Right lobe of liver (tissue), 6 donors: Measurements from ENCODE around the gene CHST2. TPM values are rescaled to one million over a fixed set of nuclear protein-coding genes. Genes with fewer than 3 reads are reported as not detected.

ENCODE experiments used
- ATAC-seq, 4 donors: fragments of 200-7000 bp; cut with Tn5 transposase; one replicate each; pipeline ENCODE4 v1.9.1; 2020; ENCODE audit warnings: mild to moderate bottlenecking in 4 of 4, moderate library complexity in 4 of 4
- DNase-seq, 3 donors: peaks; one replicate each; pipeline ENCODE4 v3.0.0-alpha.2; 2020
- H3K27ac ChIP-seq, 3 donors: fragments of 200-600 bp; one replicate each; pipeline ENCODE4 v1.8.0; 2022
- H3K27me3 ChIP-seq, 2 donors: fragments of 200-600 bp; one replicate each; pipeline ENCODE4 v1.8.0; 2022
- H3K36me3 ChIP-seq, 4 donors: fragments of 200-600 bp; sonication (generic) in 1 of 4; one replicate each; pipeline versions ENCODE4 v1.5.1 to v1.8.0; 2017 to 2022; ENCODE audit warnings: control low read depth in 1 of 4
- H3K4me1 ChIP-seq, 4 donors: fragments of 200-600 bp; sonication (generic) in 1 of 4; one replicate each; pipeline versions ENCODE4 v1.5.1 to v1.8.0; 2017 to 2022; ENCODE audit warnings: control low read depth in 1 of 4
- H3K4me3 ChIP-seq, 3 donors: fragments of 200-600 bp; one replicate each; pipeline ENCODE4 v1.8.0; 2022
- H3K9me3 ChIP-seq, 4 donors: fragments of 200-600 bp; sonication (generic) in 1 of 4; one replicate each; pipeline versions ENCODE4 v1.5.1 to v1.8.0; 2017 to 2022; ENCODE audit warnings: control low read depth in 1 of 4
- POLR2A ChIP-seq: fragments of 450-650 bp; IDR thresholded peaks from one replicate; pipeline ENCODE4 v1.6.1; 2017; ENCODE audit warnings: antibody characterized with exemption, mild to moderate bottlenecking
- WGBS: methylation state at CpG from one replicate; pipeline ENCODE4 v1.1.6; 2018; ENCODE audit warnings: low coverage, low lambda C conversion rate; ENCODE audit not compliant: insufficient coverage; ENCODE audit errors: missing lambda C conversion rate; 5-methylcytosine and 5-hydroxymethylcytosine counted together
- intact Hi-C, 2 donors: fragments of 100-400 bp; cut with DNase I; formaldehyde crosslinking; loops; one replicate each; pipeline versions ENCODE4 v1.11.2 to v1.14.1; 2022
- total RNA-seq, 6 experiments: library from RNA; depleted of rRNA in 2 of 6; stranded (reverse); fragments of >200 nt in 2 of 6; fragmentation: NEBNext Ultra II Directional in 3 of 6; extraction: Animal tissue kit (Norgen Biotek cat#: 25700) in 3 of 6; gene quantifications; one replicate each; pipeline versions ENCODE4 v1.1.0 to v1.2.4, GENCODE V29; 2016 to 2023
- TF ChIP-seq, protein P1 (sequence below), 4 donors: fragments of 200-600 bp in 3 of 4; fragments of 450-650 bp in 1 of 4; IDR thresholded peaks; one replicate each; pipeline versions ENCODE4 v1.5.1 to v1.8.0; 2016 to 2022; ENCODE audit warnings: antibody characterized with exemption in 4 of 4, mild to moderate bottlenecking in 2 of 4
- donor health status: DM: no; HTN: yes; CAD: no.
- donor health status: DM: no; HTN: no; CAD: no.
- donor health status: DM: no; HTN: no; CAD: no.
- donor health status: DM: no; HTN: yes; CAD: no.
- donor health status: DM: no; HTN: yes; CAD: no.

The CHST2 gene
- total RNA-seq, 6 experiments from 2014 or later, result 0.73 to 1.7 (median 1.1) TPM

- Histone ChIP-seq H3K9me3 (no peaks in the 10 kb centered on the region), H3K27ac (no peak overlapping the region), H3K4me3 (no peak overlapping the region), H3K4me1 (no peaks in the 10 kb centered on the region), H3K27me3 (no peaks in the 10 kb centered on the region), H3K36me3 (no peaks in the 10 kb centered on the region)
- intact Hi-C loops, result no loop called here
- DNase-seq, result no peak
- WGBS, result 35% methylated on average over 4 of the region's 4 CpGs
- no peak for ATAC-seq
- TF ChIP-seq, protein P1, sequence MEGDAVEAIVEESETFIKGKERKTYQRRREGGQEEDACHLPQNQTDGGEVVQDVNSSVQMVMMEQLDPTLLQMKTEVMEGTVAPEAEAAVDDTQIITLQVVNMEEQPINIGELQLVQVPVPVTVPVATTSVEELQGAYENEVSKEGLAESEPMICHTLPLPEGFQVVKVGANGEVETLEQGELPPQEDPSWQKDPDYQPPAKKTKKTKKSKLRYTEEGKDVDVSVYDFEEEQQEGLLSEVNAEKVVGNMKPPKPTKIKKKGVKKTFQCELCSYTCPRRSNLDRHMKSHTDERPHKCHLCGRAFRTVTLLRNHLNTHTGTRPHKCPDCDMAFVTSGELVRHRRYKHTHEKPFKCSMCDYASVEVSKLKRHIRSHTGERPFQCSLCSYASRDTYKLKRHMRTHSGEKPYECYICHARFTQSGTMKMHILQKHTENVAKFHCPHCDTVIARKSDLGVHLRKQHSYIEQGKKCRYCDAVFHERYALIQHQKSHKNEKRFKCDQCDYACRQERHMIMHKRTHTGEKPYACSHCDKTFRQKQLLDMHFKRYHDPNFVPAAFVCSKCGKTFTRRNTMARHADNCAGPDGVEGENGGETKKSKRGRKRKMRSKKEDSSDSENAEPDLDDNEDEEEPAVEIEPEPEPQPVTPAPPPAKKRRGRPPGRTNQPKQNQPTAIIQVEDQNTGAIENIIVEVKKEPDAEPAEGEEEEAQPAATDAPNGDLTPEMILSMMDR (IDR thresholded peaks at IDR 0.05), result no peak
These were observed 36.2 kb downstream of the CHST2 start for GRCh38 chr3:143155756-143156155.

DNA sequence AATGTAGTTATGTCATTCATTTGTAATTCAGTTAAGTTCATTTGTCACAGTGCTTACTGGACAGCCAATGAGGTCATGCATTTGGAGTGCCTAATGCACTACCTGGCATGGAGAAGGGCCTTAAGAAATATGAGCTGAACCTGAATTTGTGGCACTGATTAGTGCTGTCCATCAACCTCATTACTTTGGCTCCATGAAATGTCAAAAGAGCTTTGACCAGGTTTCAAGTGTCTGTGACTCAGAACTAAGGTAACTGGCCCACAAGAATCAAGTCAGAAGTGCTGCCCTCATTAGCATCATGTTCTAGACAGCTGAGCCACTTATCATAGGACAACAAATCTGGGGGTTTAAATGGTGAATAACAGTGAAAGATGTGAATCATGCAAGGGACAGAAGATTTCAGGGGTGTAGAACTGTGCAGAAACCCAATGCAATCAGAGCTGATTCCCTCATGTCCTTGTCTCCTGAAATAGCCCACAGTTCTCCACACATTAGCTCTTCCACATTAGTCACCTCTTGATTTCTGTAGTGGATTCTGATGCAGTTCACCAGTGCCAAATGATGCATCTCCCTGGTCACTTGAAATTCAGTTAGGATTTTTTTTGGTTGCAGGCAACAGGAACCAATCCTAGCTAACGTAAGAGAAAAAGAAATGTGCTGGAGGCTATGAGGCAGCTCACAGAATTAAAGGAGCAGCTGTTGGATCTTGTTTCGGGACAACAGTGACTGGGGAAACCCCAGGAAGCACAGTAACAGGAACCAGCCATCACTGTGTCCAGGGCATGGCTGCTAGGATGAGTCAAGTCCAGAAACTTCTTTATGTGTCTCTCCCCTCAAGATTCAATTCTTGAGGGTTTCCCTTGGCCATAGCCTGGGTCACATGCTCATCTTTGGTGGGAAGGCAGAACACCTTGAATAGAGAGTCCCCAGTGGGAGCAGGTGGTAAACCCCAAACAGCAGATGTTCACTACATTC lies 38.7 kb downstream of the CHST2 start:
- DNase-seq (no peak), ATAC-seq (peak in 1 of 4 donors; percentile 42)
- WGBS, result 47% methylated on average over 2 of the region's 2 CpGs
- Histone ChIP-seq H3K36me3 (no peaks in the 10 kb centered on the region), H3K27me3 (no peaks in the 10 kb centered on the region), H3K9me3 (no peaks in the 10 kb centered on the region), H3K4me1 (no peaks in the 10 kb centered on the region), H3K4me3 (no peak overlapping the region), H3K27ac (no peak overlapping the region)
- intact Hi-C loops, result no loop called here
- TF ChIP-seq, protein P1 (IDR thresholded peaks at IDR 0.05), result no peak
- no peak for TF ChIP-seq POLR2A

GRCh38 chr3:143160437-143160836 lies 40.9 kb downstream of the CHST2 start:
- no peaks in the 10 kb centered on the region for H3K9me3 ChIP-seq
- no peak for TF ChIP-seq POLR2A
- TF ChIP-seq, protein P1 (IDR thresholded peaks at IDR 0.05), result no peak
- no peaks in the 10 kb centered on the region for H3K36me3 ChIP-seq
- no peak overlapping the region for H3K27ac ChIP-seq
- intact Hi-C loops, result no loop called here
- H3K4me3 ChIP-seq, result no peak overlapping the region
- DNase-seq (no peak), ATAC-seq (no peak)
- H3K4me1 ChIP-seq, result no peaks in the 10 kb centered on the region
- WGBS, result 87% methylated on average over 6 of the region's 11 CpGs
- no peaks in the 10 kb centered on the region for H3K27me3 ChIP-seq

GRCh38 chr3:143163562-143164100 lies 44.1 kb downstream of the CHST2 start:
- ATAC-seq, result peak in 1 of 4 donors; percentile 32
- no peak for DNase-seq
- TF ChIP-seq, protein P1 (IDR thresholded peaks at IDR 0.05), result no peak
- TF ChIP-seq POLR2A, result no peak
- H3K4me3 ChIP-seq, result no peak overlapping the region
- WGBS, result 27% methylated on average over 2 of the region's 3 CpGs
- no peak overlapping the region for H3K27ac ChIP-seq
- no peaks in the 10 kb centered on the region for H3K27me3 ChIP-seq
- H3K9me3 ChIP-seq, result no peaks in the 10 kb centered on the region
- no peaks in the 10 kb centered on the region for H3K4me1 ChIP-seq
- intact Hi-C loops, result no loop called here
- H3K36me3 ChIP-seq, result no peaks in the 10 kb centered on the region
